Raji (cell line): Measurements from ENCODE around the gene MYL3.

ENCODE experiments used
- POLR2A ChIP-seq: IDR thresholded peaks from 2 replicates; pipeline ENCODE4 v1.6.1; 2011; ENCODE audit warnings: low read depth, low read length, control low read depth; ENCODE audit not compliant: insufficient read depth

MYL3 gene

GRCh38 chr3:46852839-46853355 lies 10.3 kb downstream of the MYL3 start:
- TF ChIP-seq POLR2A = no peak

- TF ChIP-seq POLR2A = no peak
Measured at GRCh38 chr3:46852334-46852720, 10.9 kb downstream of the MYL3 start.

GRCh38 chr3:46851364-46852333 lies 11.6 kb downstream of the MYL3 start:
- TF ChIP-seq POLR2A = no peak

- TF ChIP-seq POLR2A = no peak
Measured at GRCh38 chr3:46850468-46850779, 12.8 kb downstream of the MYL3 start.

GRCh38 chr3:46849686-46850467 lies 13.4 kb downstream of the MYL3 start:
- TF ChIP-seq POLR2A = no peak

- TF ChIP-seq POLR2A = no peak
Measured at GRCh38 chr3:46849045-46849631, 14.1 kb downstream of the MYL3 start.

GRCh38 chr3:46848271-46849044 lies 14.8 kb downstream of the MYL3 start:
- no peak for TF ChIP-seq POLR2A

- TF ChIP-seq POLR2A = no peak
Measured at GRCh38 chr3:46847744-46848143, 15.5 kb downstream of the MYL3 start.

GRCh38 chr3:46846624-46847542 lies 16.4 kb downstream of the MYL3 start:
- TF ChIP-seq POLR2A = no peak

- TF ChIP-seq POLR2A = no peak
Measured at GRCh38 chr3:46845860-46846623, 17.2 kb downstream of the MYL3 start.

GRCh38 chr3:46845397-46845859 lies 17.8 kb downstream of the MYL3 start:
- TF ChIP-seq POLR2A = no peak

- no peak for TF ChIP-seq POLR2A
Measured at GRCh38 chr3:46844881-46845312, 18.3 kb downstream of the MYL3 start.

- no peak for TF ChIP-seq POLR2A
Measured at GRCh38 chr3:46844397-46844796, 18.8 kb downstream of the MYL3 start.

GRCh38 chr3:46843508-46843907 lies 19.7 kb downstream of the MYL3 start:
- no peak for TF ChIP-seq POLR2A
